CD1c-positive myeloid dendritic cell (primary cell): ENCODE data around the gene SLC25A47.
"Not testable (repeated sequence)": the region's sequence is repeated elsewhere in the genome, so short reads cannot be mapped to it uniquely, and the experiment has no call there.

ENCODE experiments used
- DNase-seq: peaks from one replicate; pipeline ENCODE4 v3.0.0-alpha.2; 2016; ENCODE audit errors: extremely low spot score

The SLC25A47 gene

GRCh38 chr14:100325231-100325632 is 2.1 kb downstream of the SLC25A47 start:
- DNase-seq = peak; percentile 44

GRCh38 chr14:100325958-100326357 is 2.8 kb downstream of the SLC25A47 start:
- no peak for DNase-seq

DNA sequence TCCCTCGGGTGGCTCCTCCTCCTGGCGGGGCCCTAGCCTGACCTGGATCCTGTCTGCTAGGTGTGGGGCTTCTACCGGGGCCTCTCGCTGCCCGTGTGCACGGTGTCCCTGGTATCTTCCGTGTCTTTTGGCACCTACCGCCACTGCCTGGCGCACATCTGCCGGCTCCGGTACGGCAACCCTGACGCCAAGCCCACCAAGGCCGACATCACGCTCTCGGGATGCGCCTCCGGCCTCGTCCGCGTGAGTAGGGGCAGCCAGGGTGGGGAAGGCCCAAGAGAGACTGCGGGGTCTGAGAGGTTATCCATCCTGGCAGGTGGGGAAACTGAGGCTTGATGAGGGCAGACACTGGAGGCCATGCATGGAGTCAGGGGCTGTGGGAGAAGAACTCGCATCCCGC is 4.0 kb downstream of the SLC25A47 start:
- DNase-seq = no peak

- DNase-seq = no peak
Observed at GRCh38 chr14:100328495-100329163, 5.5 kb downstream of the SLC25A47 start.

DNA sequence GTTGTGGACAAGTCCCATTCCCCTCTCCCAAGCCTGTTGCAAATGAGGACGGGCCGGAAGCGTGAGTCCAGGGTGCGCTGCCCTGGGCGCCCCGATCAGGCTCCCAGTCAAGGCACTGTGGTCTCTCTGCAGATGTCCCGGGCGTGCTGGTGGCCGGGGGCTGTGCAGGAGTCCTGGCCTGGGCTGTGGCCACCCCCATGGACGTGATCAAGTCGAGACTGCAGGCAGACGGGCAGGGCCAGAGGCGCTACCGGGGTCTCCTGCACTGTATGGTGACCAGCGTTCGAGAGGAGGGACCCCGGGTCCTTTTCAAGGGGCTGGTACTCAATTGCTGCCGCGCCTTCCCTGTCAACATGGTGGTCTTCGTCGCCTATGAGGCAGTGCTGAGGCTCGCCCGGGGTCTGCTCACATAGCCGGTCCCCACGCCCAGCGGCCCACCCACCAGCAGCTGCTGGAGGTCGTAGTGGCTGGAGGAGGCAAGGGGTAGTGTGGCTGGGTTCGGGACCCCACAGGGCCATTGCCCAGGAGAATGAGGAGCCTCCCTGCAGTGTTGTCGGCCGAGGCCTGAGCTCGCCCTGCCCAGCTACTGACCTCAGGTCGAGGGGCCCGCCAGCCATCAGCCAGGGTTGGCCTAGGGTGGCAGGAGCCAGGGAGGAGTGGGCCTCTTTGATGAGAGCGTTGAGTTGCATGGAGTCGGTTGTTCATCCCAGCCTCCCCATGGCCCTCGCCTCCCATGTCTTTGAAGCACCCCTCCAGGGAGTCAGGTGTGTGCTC is 6.3 kb downstream of the SLC25A47 start:
- no peak for DNase-seq

- no peak for DNase-seq
Observed at GRCh38 chr14:100330007-100330344, 6.8 kb downstream of the SLC25A47 start.

- DNase-seq = no peak
Observed at GRCh38 chr14:100330388-100330931, 7.3 kb downstream of the SLC25A47 start.

GRCh38 chr14:100332071-100332639 is 9.0 kb downstream of the SLC25A47 start:
- no peak for DNase-seq

DNA sequence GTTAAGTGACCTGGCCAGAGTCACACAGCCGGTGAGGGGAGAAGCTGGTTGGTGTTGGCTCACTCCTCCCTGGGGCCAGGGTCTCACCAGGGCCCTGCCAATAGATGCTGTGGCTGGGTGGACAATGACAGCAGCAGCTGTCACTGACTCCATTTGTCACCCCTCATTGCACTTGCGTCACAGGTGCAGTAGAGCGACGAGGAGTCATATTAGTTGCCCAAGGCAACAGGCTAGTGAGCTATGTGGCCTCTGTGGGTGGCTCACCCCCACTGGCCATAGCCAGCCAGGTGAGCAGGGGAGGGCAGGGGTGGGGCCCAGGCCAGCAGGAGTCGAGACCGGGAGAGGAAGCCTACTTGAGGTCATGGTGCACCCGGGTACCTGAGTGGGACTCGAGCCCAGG is 9.7 kb downstream of the SLC25A47 start:
- DNase-seq = no peak

DNA sequence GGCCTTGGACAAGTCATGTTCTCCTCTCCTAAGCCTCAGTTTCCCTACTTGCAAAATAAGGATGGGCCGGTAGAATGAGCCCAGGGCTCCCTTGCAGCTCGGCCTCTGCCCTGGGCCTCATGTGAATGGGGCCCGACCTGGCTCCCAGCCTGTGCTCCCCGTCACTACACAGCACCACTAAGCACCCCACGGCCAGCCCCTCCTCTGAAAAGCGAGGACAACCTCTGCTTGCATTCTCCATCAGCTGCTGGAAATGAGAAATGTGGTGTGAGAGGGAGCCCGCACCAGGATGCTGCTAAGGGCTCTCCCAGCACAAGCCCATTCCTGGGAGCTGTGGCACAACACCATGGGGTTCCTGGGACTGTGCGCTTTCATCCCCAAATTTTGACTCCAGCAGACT is 10.2 kb downstream of the SLC25A47 start:
- DNase-seq = no peak

DNA sequence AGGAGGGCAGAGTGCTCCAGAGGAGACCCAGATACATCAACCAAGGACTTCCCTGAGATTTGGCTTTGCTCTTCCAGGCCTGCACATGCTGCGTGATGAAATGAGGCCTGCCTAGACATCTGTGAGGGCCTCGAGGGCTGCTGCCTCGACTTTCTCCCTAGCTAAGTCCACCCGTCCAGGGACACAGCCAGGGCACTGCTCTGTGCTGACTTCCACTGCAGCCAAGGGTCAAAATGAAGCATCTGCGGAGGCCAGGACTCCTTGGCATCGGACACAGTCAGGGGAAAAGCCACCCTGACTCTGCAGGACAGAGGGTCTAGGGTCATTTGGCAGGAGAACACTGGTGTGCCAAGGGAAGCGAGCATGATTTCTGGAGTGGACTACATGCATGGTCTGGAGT is 10.7 kb downstream of the SLC25A47 start:
- DNase-seq = no peak

DNA sequence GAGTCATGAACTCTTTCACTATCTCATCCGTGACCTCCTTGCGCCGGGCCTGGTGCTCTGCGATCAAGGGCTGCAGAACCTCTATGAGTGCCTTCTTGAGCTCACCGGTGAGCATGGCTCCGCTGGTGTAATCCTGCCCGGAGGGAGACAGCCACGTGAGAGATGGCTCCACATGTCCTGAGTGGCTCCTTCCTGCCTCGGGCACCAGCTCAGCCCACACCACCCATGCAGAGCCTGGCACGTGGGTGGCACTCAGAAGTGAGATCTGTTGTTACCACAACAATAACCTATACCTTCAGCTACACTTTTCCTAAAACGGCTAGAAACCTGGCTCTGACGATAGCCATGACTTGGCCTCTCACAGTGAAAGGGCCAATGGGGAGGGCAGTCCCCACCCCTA is 11.8 kb downstream of the SLC25A47 start:
- no peak for DNase-seq

- DNase-seq = no peak
Observed at GRCh38 chr14:100336618-100337530, 13.7 kb downstream of the SLC25A47 start.

GRCh38 chr14:100339766-100340422 is 16.8 kb downstream of the SLC25A47 start:
- no peak for DNase-seq

DNA sequence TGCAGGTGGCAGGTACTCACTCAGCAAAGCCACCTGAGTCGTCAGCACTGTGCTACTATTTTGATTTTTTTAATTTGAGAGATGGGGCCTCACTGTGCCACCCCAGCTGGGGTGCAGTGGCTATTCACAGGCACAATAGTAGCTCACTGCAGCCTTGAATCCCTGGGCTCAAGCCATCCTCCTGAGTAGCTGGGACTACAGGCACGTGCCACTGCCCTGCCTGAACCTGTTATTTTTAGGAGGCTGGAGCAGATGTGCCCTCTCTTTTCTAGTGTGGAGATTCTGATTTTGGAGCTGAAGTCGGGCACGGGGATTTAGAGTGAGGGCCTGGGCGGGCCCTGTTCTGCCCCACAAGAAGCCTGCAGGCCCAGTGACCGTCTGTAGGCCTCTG is 17.3 kb downstream of the SLC25A47 start:
- no peak for DNase-seq

GRCh38 chr14:100341301-100342031 is 18.3 kb downstream of the SLC25A47 start:
- DNase-seq = peak; percentile 97

- no peak for DNase-seq
Observed at GRCh38 chr14:100342195-100342594, 19.1 kb downstream of the SLC25A47 start.

DNA sequence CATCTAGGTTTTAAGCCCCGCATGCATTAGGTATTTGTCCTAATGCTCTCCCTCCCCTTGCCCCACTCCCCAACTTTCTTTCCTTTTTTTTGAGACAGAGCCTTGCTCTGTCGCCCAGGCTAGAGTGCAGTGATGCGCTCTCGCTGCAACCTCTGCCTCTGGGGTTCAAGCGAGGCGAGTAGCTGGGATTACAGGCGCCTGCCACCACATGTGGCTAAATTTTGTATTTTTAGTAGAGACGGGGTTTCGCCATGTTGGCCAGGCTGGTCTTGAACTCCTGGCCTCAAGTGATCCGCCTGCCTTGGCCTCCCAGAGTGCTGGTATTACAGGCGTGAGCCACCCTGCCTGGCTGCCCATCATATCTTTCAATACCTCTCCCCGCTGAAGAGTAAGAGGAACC is 19.7 kb downstream of the SLC25A47 start:
- not testable (repeated sequence) for DNase-seq

DNA sequence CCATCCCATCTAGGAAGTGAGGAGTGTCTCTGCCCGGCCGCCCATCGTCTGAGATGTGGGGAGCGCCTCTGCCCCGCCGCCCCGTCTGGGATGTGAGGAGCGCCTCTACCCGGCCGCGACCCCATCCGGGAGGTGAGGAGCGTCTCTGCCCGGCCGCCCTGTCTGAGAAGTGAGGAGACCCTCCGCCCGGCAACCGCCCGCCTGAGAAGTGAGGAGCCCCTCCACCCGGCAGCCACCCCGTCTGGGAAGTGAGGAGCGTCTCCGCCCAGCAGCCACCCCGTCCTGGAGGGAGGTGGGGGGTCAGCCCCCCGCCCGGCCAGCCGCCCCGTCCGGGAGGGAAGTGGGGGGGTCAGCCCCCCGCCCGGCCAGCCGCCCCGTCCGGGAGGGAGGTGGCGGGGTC is 21.5 kb downstream of the SLC25A47 start:
- DNase-seq = not testable (repeated sequence)

GRCh38 chr14:100345711-100346110 is 22.6 kb downstream of the SLC25A47 start:
- no peak for DNase-seq
